ENCODE measurements around the gene VPS13A. TPM values are rescaled to one million over a fixed set of nuclear protein-coding genes. Genes with fewer than 3 reads are reported as not detected.
"Not testable (repeated sequence)": the region's sequence is repeated elsewhere in the genome, so short reads cannot be mapped to it uniquely, and the experiment has no call there.

The VPS13A gene
- total and polyA plus RNA-seq, 5 donors = 18.7 to 47.2 (median 43.2) TPM

GRCh38 chr9:77257275-77257674 lies 79.9 kb downstream of the VPS13A start:
- Histone ChIP-seq H3K4me1 (ENCODE audit: control insufficient read depth, insufficient read depth, low read length) (no peaks in the 10 kb centered on the region), H3K4me3 (ENCODE audit: low read length) (no peak overlapping the region), H3K27ac (ENCODE audit: low read length) (no peak overlapping the region), H3K27me3 (ENCODE audit: control insufficient read depth, insufficient read depth) (no peaks in the 10 kb centered on the region), H3K9me3 (ENCODE audit: control insufficient read depth, low read length) (no peaks in the 10 kb centered on the region)
- ATAC-seq = no peak
- intact Hi-C loops (cut with DNase I) = no loop called here
- WGBS = 99% methylated on average over 2 of the region's 2 CpGs
- no peak for DNase-seq

- WGBS = 95% methylated on average over 8 of the region's 8 CpGs
- intact Hi-C loops (cut with DNase I) = no loop called here
- H3K4me1 ChIP-seq (ENCODE audit: control insufficient read depth, insufficient read depth, low read length) = no peaks in the 10 kb centered on the region
Observed at GRCh38 chr9:77261605-77262004, 84.3 kb downstream of the VPS13A start.

GRCh38 chr9:77267762-77268161 lies 90.4 kb downstream of the VPS13A start:
- DNase-seq; H3K27me3 ChIP-seq (ENCODE audit: control insufficient read depth, insufficient read depth); H3K4me1 ChIP-seq (ENCODE audit: control insufficient read depth, insufficient read depth, low read length); H3K9me3 ChIP-seq (ENCODE audit: control insufficient read depth, low read length); H3K27ac ChIP-seq (ENCODE audit: low read length); ATAC-seq; H3K4me3 ChIP-seq (ENCODE audit: low read length): not testable (repeated sequence)
- 92% methylated on average over 5 of the region's 5 CpGs for WGBS
- intact Hi-C loops (cut with DNase I) = loop anchor here in 1 of 4 donors (5.0 kb wide), 1 partner anchor 40 kb away; no protein-coding TSS in a partner anchor

More at GRCh38 chr9:77261605-77262004, 84.3 kb downstream of the VPS13A start:
- no peaks in the 10 kb centered on the region for H3K9me3 ChIP-seq (ENCODE audit: control insufficient read depth, low read length)
- ATAC-seq (no peak), DNase-seq (no peak)
- no peak overlapping the region for H3K27ac ChIP-seq (ENCODE audit: low read length)
- no peaks in the 10 kb centered on the region for H3K27me3 ChIP-seq (ENCODE audit: control insufficient read depth, insufficient read depth)
- no peak overlapping the region for H3K4me3 ChIP-seq (ENCODE audit: low read length)

- no peak for ATAC-seq
- no peak overlapping the region for H3K27ac ChIP-seq (ENCODE audit: low read length)
- no peaks in the 10 kb centered on the region for H3K9me3 ChIP-seq (ENCODE audit: control insufficient read depth, low read length)
- WGBS = 93% methylated on average over 1 of the region's 1 CpG
- H3K4me3 ChIP-seq (ENCODE audit: low read length) = no peak overlapping the region
- H3K4me1 ChIP-seq (ENCODE audit: control insufficient read depth, insufficient read depth, low read length) = no peaks in the 10 kb centered on the region
- intact Hi-C loops (cut with DNase I) = no loop called here
- no peaks in the 10 kb centered on the region for H3K27me3 ChIP-seq (ENCODE audit: control insufficient read depth, insufficient read depth)
- DNase-seq = no peak
Observed at GRCh38 chr9:77271023-77271690, 93.8 kb downstream of the VPS13A start.

- Histone ChIP-seq H3K4me1 (ENCODE audit: control insufficient read depth, insufficient read depth, low read length) (no peaks in the 10 kb centered on the region), H3K27me3 (ENCODE audit: control insufficient read depth, insufficient read depth) (no peaks in the 10 kb centered on the region), H3K27ac (ENCODE audit: low read length) (no peak overlapping the region), H3K4me3 (ENCODE audit: low read length) (no peak overlapping the region), H3K9me3 (ENCODE audit: control insufficient read depth, low read length) (no peaks in the 10 kb centered on the region)
- 95% methylated on average over 3 of the region's 3 CpGs for WGBS
- ATAC-seq = no peak
- intact Hi-C loops (cut with DNase I) = no loop called here
- no peak for DNase-seq
Observed at GRCh38 chr9:77276799-77277198, 99.5 kb downstream of the VPS13A start.

- ATAC-seq = no peak
- Histone ChIP-seq H3K27me3 (ENCODE audit: control insufficient read depth, insufficient read depth) (no peaks in the 10 kb centered on the region), H3K27ac (ENCODE audit: low read length) (no peak overlapping the region), H3K4me3 (ENCODE audit: low read length) (no peak overlapping the region), H3K4me1 (ENCODE audit: control insufficient read depth, insufficient read depth, low read length) (no peaks in the 10 kb centered on the region), H3K9me3 (ENCODE audit: control insufficient read depth, low read length) (no peaks in the 10 kb centered on the region)
- 91% methylated on average over 3 of the region's 3 CpGs for WGBS
- no peak for DNase-seq
- intact Hi-C loops (cut with DNase I) = no loop called here
Observed at GRCh38 chr9:77277719-77278118, 100.4 kb downstream of the VPS13A start.

- intact Hi-C loops (cut with DNase I) = no loop called here
- DNase-seq (no peak), ATAC-seq (no peak)
- H3K9me3 ChIP-seq (ENCODE audit: control insufficient read depth, low read length) = no peaks in the 10 kb centered on the region
- no peaks in the 10 kb centered on the region for H3K27me3 ChIP-seq (ENCODE audit: control insufficient read depth, insufficient read depth)
- no peak overlapping the region for H3K27ac ChIP-seq (ENCODE audit: low read length)
- no peak overlapping the region for H3K4me3 ChIP-seq (ENCODE audit: low read length)
- 85% methylated on average over 2 of the region's 2 CpGs for WGBS
- H3K4me1 ChIP-seq (ENCODE audit: control insufficient read depth, insufficient read depth, low read length) = no peaks in the 10 kb centered on the region
Observed at GRCh38 chr9:77283991-77284390, 106.7 kb downstream of the VPS13A start.

GRCh38 chr9:77284616-77285015 lies 107.3 kb downstream of the VPS13A start:
- DNase-seq = no peak
- ATAC-seq = no peak
- no peak overlapping the region for H3K4me3 ChIP-seq (ENCODE audit: low read length)
- H3K9me3 ChIP-seq (ENCODE audit: control insufficient read depth, low read length) = no peaks in the 10 kb centered on the region
- intact Hi-C loops (cut with DNase I) = no loop called here
- no peaks in the 10 kb centered on the region for H3K4me1 ChIP-seq (ENCODE audit: control insufficient read depth, insufficient read depth, low read length)
- H3K27me3 ChIP-seq (ENCODE audit: control insufficient read depth, insufficient read depth) = no peaks in the 10 kb centered on the region
- WGBS = 98% methylated on average over 7 of the region's 7 CpGs
- H3K27ac ChIP-seq (ENCODE audit: low read length) = no peak overlapping the region

GRCh38 chr9:77290373-77290772 lies 113.0 kb downstream of the VPS13A start:
- intact Hi-C loops (cut with DNase I) = no loop called here
- no peaks in the 10 kb centered on the region for H3K9me3 ChIP-seq (ENCODE audit: control insufficient read depth, low read length)
- no peaks in the 10 kb centered on the region for H3K27me3 ChIP-seq (ENCODE audit: control insufficient read depth, insufficient read depth)
- H3K4me1 ChIP-seq (ENCODE audit: control insufficient read depth, insufficient read depth, low read length) = no peaks in the 10 kb centered on the region
- no peak for ATAC-seq
- no peak for DNase-seq
- H3K4me3 ChIP-seq (ENCODE audit: low read length) = no peak overlapping the region
- no peak overlapping the region for H3K27ac ChIP-seq (ENCODE audit: low read length)

- ATAC-seq (no peak), DNase-seq (no peak)
- intact Hi-C loops (cut with DNase I) = no loop called here
- no peak overlapping the region for H3K27ac ChIP-seq (ENCODE audit: low read length)
- 57% methylated on average over 1 of the region's 1 CpG for WGBS
- H3K9me3 ChIP-seq (ENCODE audit: control insufficient read depth, low read length) = no peaks in the 10 kb centered on the region
- no peaks in the 10 kb centered on the region for H3K4me1 ChIP-seq (ENCODE audit: control insufficient read depth, insufficient read depth, low read length)
- no peak overlapping the region for H3K4me3 ChIP-seq (ENCODE audit: low read length)
- H3K27me3 ChIP-seq (ENCODE audit: control insufficient read depth, insufficient read depth) = no peaks in the 10 kb centered on the region
Observed at GRCh38 chr9:77291714-77292113, 114.4 kb downstream of the VPS13A start.

- no peak overlapping the region for H3K4me3 ChIP-seq (ENCODE audit: low read length)
- intact Hi-C loops (cut with DNase I) = no loop called here
- 96% methylated on average over 6 of the region's 6 CpGs for WGBS
- H3K27ac ChIP-seq (ENCODE audit: low read length) = no peak overlapping the region
- no peak for ATAC-seq
- no peaks in the 10 kb centered on the region for H3K9me3 ChIP-seq (ENCODE audit: control insufficient read depth, low read length)
- DNase-seq = no peak
- no peaks in the 10 kb centered on the region for H3K4me1 ChIP-seq (ENCODE audit: control insufficient read depth, insufficient read depth, low read length)
- no peaks in the 10 kb centered on the region for H3K27me3 ChIP-seq (ENCODE audit: control insufficient read depth, insufficient read depth)
Observed at GRCh38 chr9:77293949-77294348, 116.6 kb downstream of the VPS13A start.

GRCh38 chr9:77304543-77304942 lies 127.2 kb downstream of the VPS13A start:
- Histone ChIP-seq H3K4me1 (ENCODE audit: control insufficient read depth, insufficient read depth, low read length) (no peaks in the 10 kb centered on the region), H3K4me3 (ENCODE audit: low read length) (no peak overlapping the region), H3K27me3 (ENCODE audit: control insufficient read depth, insufficient read depth) (no peaks in the 10 kb centered on the region), H3K9me3 (ENCODE audit: control insufficient read depth, low read length) (no peaks in the 10 kb centered on the region), H3K27ac (ENCODE audit: low read length) (no peak overlapping the region)
- DNase-seq (no peak), ATAC-seq (no peak)
- intact Hi-C loops (cut with DNase I) = no loop called here
